A549 (cell line): ENCODE data around the gene SNTA1.

Experiments
- POLR2A ChIP-seq: IDR thresholded peaks from 2 replicates; pipeline ENCODE4 v1.6.1; 2012; ENCODE audit warnings: mild to moderate bottlenecking, low read length
- TF ChIP-seq, protein P1 (sequence below): fragments of >200 bp; sonication (Bioruptor Twin); formaldehyde crosslinking; IDR thresholded peaks from 3 replicates; pipeline ENCODE4 v1.5.1; 2016
- TF ChIP-seq, protein P2 (sequence below): IDR thresholded peaks from 2 replicates; pipeline ENCODE4 v1.6.1; 2012

DNA sequence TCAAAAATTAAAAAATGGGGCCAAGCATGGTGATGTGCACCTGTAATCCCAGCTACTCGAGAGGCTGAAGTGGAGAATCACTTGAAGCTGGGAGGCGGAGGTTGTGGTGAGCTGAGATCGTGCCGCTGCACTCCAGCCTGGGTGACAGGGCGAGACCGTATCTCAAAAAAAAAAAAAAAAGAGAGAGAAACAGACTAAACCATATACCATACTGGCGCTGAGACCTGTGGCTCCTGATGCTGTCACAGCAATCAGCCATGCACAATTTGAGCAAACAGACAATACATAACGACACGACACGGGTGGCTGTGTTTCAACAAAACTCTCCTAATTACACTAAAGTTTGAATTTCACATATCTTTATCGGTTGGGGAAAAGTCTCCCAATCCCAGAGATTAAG, 31.4 kb upstream of the SNTA1 start:
- no peak for TF ChIP-seq POLR2A
- TF ChIP-seq, protein P1, sequence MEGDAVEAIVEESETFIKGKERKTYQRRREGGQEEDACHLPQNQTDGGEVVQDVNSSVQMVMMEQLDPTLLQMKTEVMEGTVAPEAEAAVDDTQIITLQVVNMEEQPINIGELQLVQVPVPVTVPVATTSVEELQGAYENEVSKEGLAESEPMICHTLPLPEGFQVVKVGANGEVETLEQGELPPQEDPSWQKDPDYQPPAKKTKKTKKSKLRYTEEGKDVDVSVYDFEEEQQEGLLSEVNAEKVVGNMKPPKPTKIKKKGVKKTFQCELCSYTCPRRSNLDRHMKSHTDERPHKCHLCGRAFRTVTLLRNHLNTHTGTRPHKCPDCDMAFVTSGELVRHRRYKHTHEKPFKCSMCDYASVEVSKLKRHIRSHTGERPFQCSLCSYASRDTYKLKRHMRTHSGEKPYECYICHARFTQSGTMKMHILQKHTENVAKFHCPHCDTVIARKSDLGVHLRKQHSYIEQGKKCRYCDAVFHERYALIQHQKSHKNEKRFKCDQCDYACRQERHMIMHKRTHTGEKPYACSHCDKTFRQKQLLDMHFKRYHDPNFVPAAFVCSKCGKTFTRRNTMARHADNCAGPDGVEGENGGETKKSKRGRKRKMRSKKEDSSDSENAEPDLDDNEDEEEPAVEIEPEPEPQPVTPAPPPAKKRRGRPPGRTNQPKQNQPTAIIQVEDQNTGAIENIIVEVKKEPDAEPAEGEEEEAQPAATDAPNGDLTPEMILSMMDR, result no peak
- TF ChIP-seq, protein P2, sequence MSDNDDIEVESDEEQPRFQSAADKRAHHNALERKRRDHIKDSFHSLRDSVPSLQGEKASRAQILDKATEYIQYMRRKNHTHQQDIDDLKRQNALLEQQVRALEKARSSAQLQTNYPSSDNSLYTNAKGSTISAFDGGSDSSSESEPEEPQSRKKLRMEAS, result no peak
